GM18499 (cell line): Measurements from ENCODE around the gene SLC30A1.
A peak's percentile ranks its signal among the peaks of the same experiment; 100 is the strongest.
"Not testable (repeated sequence)": the region's sequence is repeated elsewhere in the genome, so short reads cannot be mapped to it uniquely, and the experiment has no call there.

Experiments
- ATAC-seq: cut with Tn5 transposase; IDR thresholded peaks from one replicate; pipeline ENCODE4 v1.9.1; 2021; ENCODE audit warnings: moderate number of reproducible peaks; ENCODE audit not compliant: insufficient read depth, unreplicated experiment

SLC30A1 gene

GRCh38 chr1:211588711-211589110 lies 9.8 kb upstream of the SLC30A1 start:
- ATAC-seq: no peak

- no peak for ATAC-seq
These were observed 8.2 kb upstream of the SLC30A1 start for GRCh38 chr1:211587123-211587522.

- no peak for ATAC-seq
These were observed 7.6 kb upstream of the SLC30A1 start for GRCh38 chr1:211586538-211586937.

GRCh38 chr1:211583011-211583992 lies 4.3 kb upstream of the SLC30A1 start:
- no peak for ATAC-seq

GRCh38 chr1:211581526-211581925 lies 2.6 kb upstream of the SLC30A1 start:
- ATAC-seq: no peak

GRCh38 chr1:211580303-211580687 lies 1.3 kb upstream of the SLC30A1 start:
- no peak for ATAC-seq

- peak; percentile 10 for ATAC-seq
These were observed 710 bp upstream of the SLC30A1 start for GRCh38 chr1:211579440-211580302.

GRCh38 chr1:211577819-211578639 lies 932 bp downstream of the SLC30A1 start:
- no peak for ATAC-seq

- ATAC-seq: no peak
These were observed 1.6 kb downstream of the SLC30A1 start for GRCh38 chr1:211577277-211577818.

GRCh38 chr1:211576717-211577116 lies 2.2 kb downstream of the SLC30A1 start:
- ATAC-seq: no peak

- ATAC-seq: no peak
These were observed 4.3 kb downstream of the SLC30A1 start for GRCh38 chr1:211574705-211575104.

GRCh38 chr1:211571998-211572397 lies 7.0 kb downstream of the SLC30A1 start:
- ATAC-seq: no peak

- not testable (repeated sequence) for ATAC-seq
These were observed 8.6 kb downstream of the SLC30A1 start for GRCh38 chr1:211570378-211570777.

GRCh38 chr1:211566431-211567025 lies 12.4 kb downstream of the SLC30A1 start:
- ATAC-seq: peak; percentile 87

GRCh38 chr1:211564084-211564483 lies 14.9 kb downstream of the SLC30A1 start:
- ATAC-seq: no peak

- ATAC-seq: no peak
These were observed 19.5 kb downstream of the SLC30A1 start for GRCh38 chr1:211559222-211560010.

- ATAC-seq: no peak
These were observed 20.9 kb downstream of the SLC30A1 start for GRCh38 chr1:211557894-211558625.

- no peak for ATAC-seq
These were observed 25.4 kb downstream of the SLC30A1 start for GRCh38 chr1:211553549-211553948.
